Measurements from ENCODE around the gene CLEC16A.

DNA sequence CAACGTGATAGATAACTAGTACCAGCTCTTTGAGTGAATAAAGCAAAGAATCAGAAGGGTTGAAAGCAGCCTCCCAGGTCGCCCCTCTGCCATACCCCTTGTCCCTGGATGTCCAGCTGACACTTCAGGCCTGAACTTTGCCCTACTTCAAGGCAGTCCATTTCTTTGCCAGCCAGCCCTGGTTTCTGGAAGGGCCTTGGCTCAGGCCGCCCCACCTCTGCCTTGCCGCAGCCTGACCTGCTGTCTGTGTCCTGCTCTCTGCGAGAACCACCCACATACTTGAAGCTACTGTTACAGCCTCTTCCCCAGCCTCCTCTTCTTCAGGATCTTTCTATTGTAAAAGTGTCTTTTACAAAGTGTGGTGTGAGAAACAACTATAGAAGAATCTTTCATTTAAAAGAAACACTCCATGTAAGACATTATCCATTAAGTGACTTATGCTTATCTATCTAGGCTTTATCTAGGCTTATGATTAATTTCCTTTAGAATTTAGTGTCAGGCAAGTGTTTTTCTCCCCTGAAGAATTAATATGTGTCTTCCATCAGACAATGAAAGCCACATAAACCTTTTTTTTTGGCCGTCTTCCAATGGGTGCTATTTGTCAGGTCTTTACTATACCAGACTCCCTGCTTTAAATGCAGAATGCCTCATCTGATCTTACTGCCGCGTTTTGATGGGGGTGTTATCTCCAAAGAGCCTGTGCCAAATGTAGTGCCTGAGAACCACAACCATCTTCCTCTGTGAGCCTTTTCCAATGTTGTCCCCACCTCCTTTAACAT, 177.7 kb downstream of the CLEC16A start:
- TF ChIP-seq, protein P1, sequence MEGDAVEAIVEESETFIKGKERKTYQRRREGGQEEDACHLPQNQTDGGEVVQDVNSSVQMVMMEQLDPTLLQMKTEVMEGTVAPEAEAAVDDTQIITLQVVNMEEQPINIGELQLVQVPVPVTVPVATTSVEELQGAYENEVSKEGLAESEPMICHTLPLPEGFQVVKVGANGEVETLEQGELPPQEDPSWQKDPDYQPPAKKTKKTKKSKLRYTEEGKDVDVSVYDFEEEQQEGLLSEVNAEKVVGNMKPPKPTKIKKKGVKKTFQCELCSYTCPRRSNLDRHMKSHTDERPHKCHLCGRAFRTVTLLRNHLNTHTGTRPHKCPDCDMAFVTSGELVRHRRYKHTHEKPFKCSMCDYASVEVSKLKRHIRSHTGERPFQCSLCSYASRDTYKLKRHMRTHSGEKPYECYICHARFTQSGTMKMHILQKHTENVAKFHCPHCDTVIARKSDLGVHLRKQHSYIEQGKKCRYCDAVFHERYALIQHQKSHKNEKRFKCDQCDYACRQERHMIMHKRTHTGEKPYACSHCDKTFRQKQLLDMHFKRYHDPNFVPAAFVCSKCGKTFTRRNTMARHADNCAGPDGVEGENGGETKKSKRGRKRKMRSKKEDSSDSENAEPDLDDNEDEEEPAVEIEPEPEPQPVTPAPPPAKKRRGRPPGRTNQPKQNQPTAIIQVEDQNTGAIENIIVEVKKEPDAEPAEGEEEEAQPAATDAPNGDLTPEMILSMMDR (IDR thresholded peaks at IDR 0.05): no peak
- TF ChIP-seq POLR2A (IDR thresholded peaks at IDR 0.05): no peak
- no peak for TF ChIP-seq POLR2AphosphoS5 (IDR thresholded peaks at IDR 0.05)
- TF ChIP-seq EP300 (IDR thresholded peaks at IDR 0.05): no peak

Measured in gastroesophageal sphincter (tissue), 3 donors.